Measurements from ENCODE around the gene BOC.

Gene BOC

GRCh38 chr3:113225286-113225685 lies 13.9 kb downstream of the BOC start:
- no peak for DNase-seq (ENCODE audit: low spot score)

GRCh38 chr3:113226491-113226890 lies 15.1 kb downstream of the BOC start:
- no peak for DNase-seq (ENCODE audit: low spot score)

- DNase-seq (ENCODE audit: low spot score): no peak
Observed at GRCh38 chr3:113227146-113227545, 15.8 kb downstream of the BOC start.

- DNase-seq (ENCODE audit: low spot score): peak; percentile 53
Observed at GRCh38 chr3:113228498-113229286, 17.3 kb downstream of the BOC start.

GRCh38 chr3:113231391-113231790 lies 20.0 kb downstream of the BOC start:
- DNase-seq (ENCODE audit: low spot score): no peak

GRCh38 chr3:113231827-113232253 lies 20.5 kb downstream of the BOC start:
- no peak for DNase-seq (ENCODE audit: low spot score)

GRCh38 chr3:113232342-113232741 lies 21.0 kb downstream of the BOC start:
- DNase-seq (ENCODE audit: low spot score): no peak

GRCh38 chr3:113233497-113233896 lies 22.1 kb downstream of the BOC start:
- DNase-seq (ENCODE audit: low spot score): no peak

GRCh38 chr3:113234028-113234427 lies 22.7 kb downstream of the BOC start:
- no peak for DNase-seq (ENCODE audit: low spot score)

- no peak for DNase-seq (ENCODE audit: low spot score)
Observed at GRCh38 chr3:113234688-113235260, 23.4 kb downstream of the BOC start.

- DNase-seq (ENCODE audit: low spot score): no peak
Observed at GRCh38 chr3:113238503-113238902, 27.1 kb downstream of the BOC start.

GRCh38 chr3:113240841-113241240 lies 29.5 kb downstream of the BOC start:
- DNase-seq (ENCODE audit: low spot score): no peak

- DNase-seq (ENCODE audit: low spot score): peak; percentile 93
Observed at GRCh38 chr3:113241292-113242095, 30.1 kb downstream of the BOC start.

GRCh38 chr3:113242096-113242581 lies 30.8 kb downstream of the BOC start:
- no peak for DNase-seq (ENCODE audit: low spot score)

- DNase-seq (ENCODE audit: low spot score): no peak
Observed at GRCh38 chr3:113243071-113243470, 31.7 kb downstream of the BOC start.

GRCh38 chr3:113243846-113244245 lies 32.5 kb downstream of the BOC start:
- no peak for DNase-seq (ENCODE audit: low spot score)

- DNase-seq (ENCODE audit: low spot score): no peak
Observed at GRCh38 chr3:113245761-113246161, 34.4 kb downstream of the BOC start.

- DNase-seq (ENCODE audit: low spot score): no peak
Observed at GRCh38 chr3:113247068-113247467, 35.7 kb downstream of the BOC start.

- DNase-seq (ENCODE audit: low spot score): no peak
Observed at GRCh38 chr3:113247675-113248458, 36.5 kb downstream of the BOC start.

- DNase-seq (ENCODE audit: low spot score): no peak
Observed at GRCh38 chr3:113249111-113249510, 37.8 kb downstream of the BOC start.

GRCh38 chr3:113249601-113250000 lies 38.2 kb downstream of the BOC start:
- DNase-seq (ENCODE audit: low spot score): no peak

- no peak for DNase-seq (ENCODE audit: low spot score)
Observed at GRCh38 chr3:113250566-113250965, 39.2 kb downstream of the BOC start.

Measured in ecto neural progenitor cell (in vitro differentiated cells).